ENCODE results near the gene NISCH. TPM values are rescaled to one million over a fixed set of nuclear protein-coding genes. Genes with fewer than 3 reads are reported as not detected.

The NISCH gene
- total and polyA plus RNA-seq, 2 of the 8 experiments (the other 6 are each of a cell fraction or from before 2014, with no cell fraction given), result 71.2 to 71.9 TPM

DNA sequence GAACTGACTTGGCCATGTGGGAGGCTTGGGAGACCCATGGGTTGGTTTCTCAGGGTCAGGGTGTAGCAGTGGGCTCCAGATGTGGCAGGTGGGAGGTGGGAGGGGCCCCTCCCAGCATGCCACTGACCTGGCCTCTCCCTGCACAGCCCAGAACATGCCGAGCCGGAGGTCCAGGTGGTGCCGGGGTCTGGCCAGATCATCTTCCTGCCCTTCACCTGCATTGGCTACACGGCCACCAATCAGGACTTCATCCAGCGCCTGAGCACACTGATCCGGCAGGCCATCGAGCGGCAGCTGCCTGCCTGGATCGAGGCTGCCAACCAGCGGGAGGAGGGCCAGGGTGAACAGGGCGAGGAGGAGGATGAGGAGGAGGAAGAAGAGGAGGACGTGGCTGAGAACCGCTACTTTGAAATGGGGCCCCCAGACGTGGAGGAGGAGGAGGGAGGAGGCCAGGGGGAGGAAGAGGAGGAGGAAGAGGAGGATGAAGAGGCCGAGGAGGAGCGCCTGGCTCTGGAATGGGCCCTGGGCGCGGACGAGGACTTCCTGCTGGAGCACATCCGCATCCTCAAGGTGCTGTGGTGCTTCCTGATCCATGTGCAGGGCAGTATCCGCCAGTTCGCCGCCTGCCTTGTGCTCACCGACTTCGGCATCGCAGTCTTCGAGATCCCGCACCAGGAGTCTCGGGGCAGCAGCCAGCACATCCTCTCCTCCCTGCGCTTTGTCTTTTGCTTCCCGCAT, 31.8 kb downstream of the NISCH start:
- 94% methylated on average over 28 of the region's 31 CpGs; no CpG with 5 or more reads in 1 of the 2 experiments for WGBS, 2 experiments (ENCODE audit: extremely low coverage in 1 of 2, insufficient coverage in 1 of 2, insufficient read length in 1 of 2, insufficient replicate concordance in 2 of 2, low coverage in 1 of 2, low lambda C conversion rate in 2 of 2, missing lambda C conversion rate in 1 of 2)
- POLR2A ChIA-PET (ENCODE audit: partially characterized antibody), result interaction anchor here (1.1 to 1.6 kb wide), 3 partner anchors 11 to 43 kb away, joined by 3 to 4 read pairs (median 3); no protein-coding TSS in a partner anchor
- no peak for TF ChIP-seq HDAC2 (IDR thresholded peaks at IDR 0.05; ENCODE audit: borderline replicate concordance in 1 of 2, low read depth in 2 of 2, low read length in 2 of 2)
- TF ChIP-seq EZH2 (IDR thresholded peaks at IDR 0.05; ENCODE audit: low read depth, low read length, severe bottlenecking), result no peak
- TF ChIP-seq GTF2F1 (IDR thresholded peaks at IDR 0.05; ENCODE audit: borderline replicate concordance, low read depth, low read length), result no peak
- TF ChIP-seq GABPA (IDR thresholded peaks at IDR 0.05; ENCODE audit: borderline replicate concordance, insufficient read depth, low read length), result no peak
- no peak for TF ChIP-seq BACH1 (IDR thresholded peaks at IDR 0.05; ENCODE audit: low read length)
- no peak for TF ChIP-seq CBX5 (IDR thresholded peaks at IDR 0.05; ENCODE audit: low read depth, low read length)
- TF ChIP-seq, protein P1, sequence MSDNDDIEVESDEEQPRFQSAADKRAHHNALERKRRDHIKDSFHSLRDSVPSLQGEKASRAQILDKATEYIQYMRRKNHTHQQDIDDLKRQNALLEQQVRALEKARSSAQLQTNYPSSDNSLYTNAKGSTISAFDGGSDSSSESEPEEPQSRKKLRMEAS (IDR thresholded peaks at IDR 0.05), result no peak
- no peak for TF ChIP-seq RAD21 (IDR thresholded peaks at IDR 0.05 in 1 of 2, conservative IDR thresholded peaks at IDR 0.05 in 1 of 2; ENCODE audit: low read depth in 2 of 2, low read length in 2 of 2)
- no peak for TF ChIP-seq SP4 (IDR thresholded peaks at IDR 0.05; ENCODE audit: low read length)
- TF ChIP-seq KDM1A (IDR thresholded peaks at IDR 0.05; ENCODE audit: borderline replicate concordance, low read length), result no peak

More for the DNA sequence above, 31.8 kb downstream of the NISCH start:
- H4K20me1 ChIP-seq (replicated peaks in 1 of 2; ENCODE audit: control insufficient read depth in 1 of 2, insufficient read depth in 2 of 2, low read length in 2 of 2), result peaks cover 0 to 24% of the 10 kb centered on the region in 2 experiments
- H3K14ac ChIP-seq (ENCODE audit: insufficient read length), result no peak overlapping the region
- CTCF ChIA-PET (ENCODE audit: partially characterized antibody), result interaction anchor here (0.6 kb wide), 1 partner anchor 301 kb away, joined by 3 read pairs; no protein-coding TSS in a partner anchor
- no peak overlapping the region; the same call in 1 of the 2 replicates for H3K27ac ChIP-seq (ENCODE audit: low read depth, low read length)
- H2BK20ac ChIP-seq (ENCODE audit: low read length), result no peak overlapping the region
- H3K23ac ChIP-seq (ENCODE audit: insufficient read length), result no peak overlapping the region
- H3K79me1 ChIP-seq (ENCODE audit: low read depth, low read length), result peaks cover 2% of the 10 kb centered on the region; the same call in 1 of the 2 replicates
- no peaks in the 10 kb centered on the region for H3K79me2 ChIP-seq (ENCODE audit: control insufficient read depth in 1 of 2, insufficient read depth in 2 of 2, low read length in 2 of 2)
- no peak overlapping the region for H3K9ac ChIP-seq (replicated peaks in 1 of 4; ENCODE audit: extremely low read depth in 1 of 4, low read depth in 3 of 4, low read length in 3 of 4)
- no peak overlapping the region for H2AK5ac ChIP-seq (ENCODE audit: low read depth, low read length)
- FAIRE-seq (no peak), DNase-seq (ENCODE audit: low read depth in 1 of 2, low spot score in 2 of 2) (no peak)
- no peaks in the 10 kb centered on the region for H3K4me1 ChIP-seq (replicated peaks in 1 of 4; ENCODE audit: control insufficient read depth in 3 of 4, insufficient read depth in 4 of 4, low read length in 3 of 4)
- no peak overlapping the region for H3K4me3 ChIP-seq (ENCODE audit: extremely low read depth in 1 of 4, insufficient read depth in 2 of 4, low read depth in 3 of 4, low read length in 4 of 4)
- no peak overlapping the region for H4K8ac ChIP-seq (ENCODE audit: extremely low read depth, insufficient read depth, low read length)
- H2BK5ac ChIP-seq (ENCODE audit: low read depth, low read length), result peak overlapping the region; percentile 52; the same call in 1 of the 2 replicates
- no peak overlapping the region for H3K56ac ChIP-seq (replicated peaks; ENCODE audit: insufficient read length, low read depth, low read length)
- H3K4ac ChIP-seq (replicated peaks; ENCODE audit: insufficient read length, low read depth, low read length), result no peak overlapping the region
- peaks cover 21 to 67% (median 42%) of the 10 kb centered on the region in 4 experiments for H3K36me3 ChIP-seq (ENCODE audit: control insufficient read depth in 2 of 4, insufficient read depth in 4 of 4, low read length in 3 of 4)
- no peak overlapping the region for H2AFZ ChIP-seq (ENCODE audit: low read length)
- no peaks in the 10 kb centered on the region for H3K9me3 ChIP-seq (ENCODE audit: insufficient read depth in 2 of 2, low read depth in 1 of 2, low read length in 1 of 2)
- H4K5ac ChIP-seq (ENCODE audit: insufficient read length, low read depth, low read length), result no peak overlapping the region
- no peaks in the 10 kb centered on the region for H3K27me3 ChIP-seq (replicated peaks in 1 of 4; ENCODE audit: control insufficient read depth in 3 of 4, extremely low read depth in 1 of 4, insufficient read depth in 3 of 4, low read length in 3 of 4)
- no peak overlapping the region for H3K18ac ChIP-seq (ENCODE audit: extremely low read depth, low read length)
- H2BK15ac ChIP-seq (ENCODE audit: low read length), result no peak overlapping the region
- H3K23me2 ChIP-seq (ENCODE audit: low read depth, low read length), result no peaks in the 10 kb centered on the region
- H4K91ac ChIP-seq (replicated peaks; ENCODE audit: insufficient read length, low read length), result no peak overlapping the region
- no peak overlapping the region for H2BK12ac ChIP-seq (ENCODE audit: low read depth, low read length)
- no peak overlapping the region for H2BK120ac ChIP-seq (replicated peaks; ENCODE audit: low read depth, low read length)
- H3K4me2 ChIP-seq (ENCODE audit: insufficient read depth in 1 of 2, low read depth in 2 of 2, low read length in 2 of 2), result no peak overlapping the region

Measured in H1 (cell line).